ENCODE measurements around the gene SELPLG. TPM values are rescaled to one million over a fixed set of nuclear protein-coding genes. Genes with fewer than 3 reads are reported as not detected.
"Not testable (repeated sequence)": the region's sequence is repeated elsewhere in the genome, so short reads cannot be mapped to it uniquely, and the experiment has no call there.

The SELPLG gene
- total and polyA plus RNA-seq, 2 donors (not counting 1 experiment from before 2014, with no cell fraction given), result 6.1 to 8.0 TPM

- ATAC-seq (ENCODE audit: low read depth) (no peak), DNase-seq (no peak)
- no peaks in the 10 kb centered on the region for H3K36me3 ChIP-seq (replicated peaks in 1 of 2; ENCODE audit: control extremely low read depth in 1 of 2, control insufficient read depth in 1 of 2, extremely low read depth in 1 of 2, insufficient read depth in 2 of 2, low read length in 1 of 2)
- H3K27me3 ChIP-seq (replicated peaks in 1 of 4; ENCODE audit: control extremely low read depth in 1 of 4, control insufficient read depth in 3 of 4, insufficient read depth in 4 of 4, low read length in 3 of 4), result no peaks in the 10 kb centered on the region
- 44% methylated on average over 5 of the region's 6 CpGs for WGBS (ENCODE audit: insufficient coverage)
- peaks cover 21 to 27% of the 10 kb centered on the region in 2 donors for H3K4me1 ChIP-seq (ENCODE audit: control insufficient read depth in 2 of 2, insufficient read depth in 2 of 2, low read length in 2 of 2)
- TF ChIP-seq EZH2 (IDR thresholded peaks at IDR 0.05; ENCODE audit: borderline replicate concordance, insufficient read depth, low read depth, low read length, poor library complexity, severe bottlenecking), result no peak
- TF ChIP-seq, protein P1, sequence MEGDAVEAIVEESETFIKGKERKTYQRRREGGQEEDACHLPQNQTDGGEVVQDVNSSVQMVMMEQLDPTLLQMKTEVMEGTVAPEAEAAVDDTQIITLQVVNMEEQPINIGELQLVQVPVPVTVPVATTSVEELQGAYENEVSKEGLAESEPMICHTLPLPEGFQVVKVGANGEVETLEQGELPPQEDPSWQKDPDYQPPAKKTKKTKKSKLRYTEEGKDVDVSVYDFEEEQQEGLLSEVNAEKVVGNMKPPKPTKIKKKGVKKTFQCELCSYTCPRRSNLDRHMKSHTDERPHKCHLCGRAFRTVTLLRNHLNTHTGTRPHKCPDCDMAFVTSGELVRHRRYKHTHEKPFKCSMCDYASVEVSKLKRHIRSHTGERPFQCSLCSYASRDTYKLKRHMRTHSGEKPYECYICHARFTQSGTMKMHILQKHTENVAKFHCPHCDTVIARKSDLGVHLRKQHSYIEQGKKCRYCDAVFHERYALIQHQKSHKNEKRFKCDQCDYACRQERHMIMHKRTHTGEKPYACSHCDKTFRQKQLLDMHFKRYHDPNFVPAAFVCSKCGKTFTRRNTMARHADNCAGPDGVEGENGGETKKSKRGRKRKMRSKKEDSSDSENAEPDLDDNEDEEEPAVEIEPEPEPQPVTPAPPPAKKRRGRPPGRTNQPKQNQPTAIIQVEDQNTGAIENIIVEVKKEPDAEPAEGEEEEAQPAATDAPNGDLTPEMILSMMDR (IDR thresholded peaks at IDR 0.05), result no peak
- no peak overlapping the region for H3K27ac Mint-ChIP-seq
- H3K27me3 Mint-ChIP-seq, result no peaks in the 10 kb centered on the region
- no peak overlapping the region for H3K4me3 ChIP-seq (ENCODE audit: control extremely low read depth in 1 of 5, extremely low read depth in 1 of 5, insufficient read depth in 1 of 5, low read depth in 2 of 5, low read length in 4 of 5)
- POLR2A ChIA-PET, result no interaction called here
- intact Hi-C loops (cut with micrococcal nuclease), result no loop called here
- peaks cover 51% of the 10 kb centered on the region for H3K4me1 Mint-ChIP-seq
- CTCF ChIA-PET, result interaction anchor here (1.3 to 4.2 kb wide), 3 partner anchors 35 to 227 kb away, joined by 3 to 29 read pairs (median 14); no protein-coding TSS in a partner anchor
- no peak overlapping the region for H3K4me2 ChIP-seq (replicated peaks; ENCODE audit: low read depth, low read length, poor library complexity, severe bottlenecking)
- H2AFZ ChIP-seq (ENCODE audit: insufficient read depth, low read depth, low read length, poor library complexity, severe bottlenecking), result no peak overlapping the region
- H3K9ac ChIP-seq (ENCODE audit: low read length), result no peak overlapping the region
- no peaks in the 10 kb centered on the region for H4K20me1 ChIP-seq (ENCODE audit: control insufficient read depth, insufficient read depth, low read length, poor library complexity, severe bottlenecking)
- peaks cover 0 to 4% (median 0%) of the 10 kb centered on the region in 3 donors for H3K9me3 ChIP-seq (ENCODE audit: control extremely low read depth in 1 of 3, control insufficient read depth in 2 of 3, insufficient read depth in 1 of 3, low read length in 2 of 3)
- H3K79me2 ChIP-seq (ENCODE audit: control insufficient read depth, insufficient read depth, low read length), result no peaks in the 10 kb centered on the region
- no peak overlapping the region for H3K27ac ChIP-seq (ENCODE audit: low read length in 2 of 2)
- H3K9me3 Mint-ChIP-seq (ENCODE audit: insufficient read depth), result peaks cover 3% of the 10 kb centered on the region
- H3K4me3 Mint-ChIP-seq, result no peak overlapping the region
Measured at GRCh38 chr12:108576660-108577234, 56.9 kb downstream of the SELPLG start.

- WGBS (ENCODE audit: insufficient coverage), result 85% methylated on average over 4 of the region's 9 CpGs
- Histone ChIP-seq H2AFZ (ENCODE audit: insufficient read depth, low read depth, low read length, poor library complexity, severe bottlenecking) (no peak overlapping the region), H3K36me3 (replicated peaks in 1 of 2; ENCODE audit: control extremely low read depth in 1 of 2, control insufficient read depth in 1 of 2, extremely low read depth in 1 of 2, insufficient read depth in 2 of 2, low read length in 1 of 2) (no peaks in the 10 kb centered on the region), H3K4me2 (replicated peaks; ENCODE audit: low read depth, low read length, poor library complexity, severe bottlenecking) (no peak overlapping the region), H3K9me3 (ENCODE audit: control extremely low read depth in 1 of 3, control insufficient read depth in 2 of 3, insufficient read depth in 1 of 3, low read length in 2 of 3) (peaks cover 0 to 4% (median 0%) of the 10 kb centered on the region in 3 donors), H3K4me3 (ENCODE audit: control extremely low read depth in 1 of 5, extremely low read depth in 1 of 5, insufficient read depth in 1 of 5, low read depth in 2 of 5, low read length in 4 of 5) (no peak overlapping the region), H3K27me3 (replicated peaks in 1 of 4; ENCODE audit: control extremely low read depth in 1 of 4, control insufficient read depth in 3 of 4, insufficient read depth in 4 of 4, low read length in 3 of 4) (no peaks in the 10 kb centered on the region), H3K9ac (ENCODE audit: low read length) (no peak overlapping the region), H4K20me1 (ENCODE audit: control insufficient read depth, insufficient read depth, low read length, poor library complexity, severe bottlenecking) (no peaks in the 10 kb centered on the region), H3K27ac (ENCODE audit: low read length in 2 of 2) (no peak overlapping the region), H3K79me2 (ENCODE audit: control insufficient read depth, insufficient read depth, low read length) (no peaks in the 10 kb centered on the region), H3K4me1 (ENCODE audit: control insufficient read depth in 2 of 2, insufficient read depth in 2 of 2, low read length in 2 of 2) (peaks cover 26 to 41% of the 10 kb centered on the region in 2 donors)
- no peak for ATAC-seq (ENCODE audit: low read depth)
- TF ChIP-seq, protein P1 (IDR thresholded peaks at IDR 0.05), result no peak
- TF ChIP-seq EZH2 (IDR thresholded peaks at IDR 0.05; ENCODE audit: borderline replicate concordance, insufficient read depth, low read depth, low read length, poor library complexity, severe bottlenecking), result no peak
- no peak for DNase-seq
- ChIA-PET CTCF (interaction anchor here (0.5 to 4.2 kb wide), 6 partner anchors 11 to 306 kb away, joined by 3 to 29 read pairs (median 4); partner anchors contain the start of gene SELPLG), POLR2A (no interaction called here)
- no peak overlapping the region for H3K4me3 Mint-ChIP-seq
- intact Hi-C loops (cut with micrococcal nuclease), result no loop called here
- no peaks in the 10 kb centered on the region for H3K27me3 Mint-ChIP-seq
- peaks cover 3% of the 10 kb centered on the region for H3K9me3 Mint-ChIP-seq (ENCODE audit: insufficient read depth)
- H3K4me1 Mint-ChIP-seq, result peaks cover 64% of the 10 kb centered on the region
- no peak overlapping the region for H3K27ac Mint-ChIP-seq
Measured at GRCh38 chr12:108575199-108575912, 58.3 kb downstream of the SELPLG start.

- H3K4me3 Mint-ChIP-seq, POLR2A ChIA-PET: not testable (repeated sequence)
- H3K4me1 Mint-ChIP-seq, result peaks cover 66% of the 10 kb centered on the region
Measured at GRCh38 chr12:108574276-108574675, 59.4 kb downstream of the SELPLG start.

More at GRCh38 chr12:108574276-108574675, 59.4 kb downstream of the SELPLG start:
- H2AFZ ChIP-seq (ENCODE audit: insufficient read depth, low read depth, low read length, poor library complexity, severe bottlenecking); H3K9me3 ChIP-seq (ENCODE audit: control extremely low read depth in 1 of 3, control insufficient read depth in 2 of 3, insufficient read depth in 1 of 3, low read length in 2 of 3); H3K27me3 ChIP-seq (replicated peaks in 1 of 4; ENCODE audit: control extremely low read depth in 1 of 4, control insufficient read depth in 3 of 4, insufficient read depth in 4 of 4, low read length in 3 of 4); H4K20me1 ChIP-seq (ENCODE audit: control insufficient read depth, insufficient read depth, low read length, poor library complexity, severe bottlenecking); intact Hi-C loops (cut with micrococcal nuclease); DNase-seq; H3K27ac ChIP-seq (ENCODE audit: low read length in 2 of 2); H3K4me2 ChIP-seq (replicated peaks; ENCODE audit: low read depth, low read length, poor library complexity, severe bottlenecking); H3K27me3 Mint-ChIP-seq; H3K79me2 ChIP-seq (ENCODE audit: control insufficient read depth, insufficient read depth, low read length); H3K36me3 ChIP-seq (replicated peaks in 1 of 2; ENCODE audit: control extremely low read depth in 1 of 2, control insufficient read depth in 1 of 2, extremely low read depth in 1 of 2, insufficient read depth in 2 of 2, low read length in 1 of 2); H3K9me3 Mint-ChIP-seq (ENCODE audit: insufficient read depth); H3K27ac Mint-ChIP-seq; ATAC-seq (ENCODE audit: low read depth); H3K4me3 ChIP-seq (ENCODE audit: control extremely low read depth in 1 of 5, extremely low read depth in 1 of 5, insufficient read depth in 1 of 5, low read depth in 2 of 5, low read length in 4 of 5); H3K9ac ChIP-seq (ENCODE audit: low read length): not testable (repeated sequence)
- 100% methylated on average over 1 of the region's 1 CpG for WGBS (ENCODE audit: insufficient coverage)
- CTCF ChIA-PET, result interaction anchor here (1.0 to 19.8 kb wide), 5 partner anchors 9 to 90 kb away, joined by 3 to 424 read pairs (median 29); partner anchors contain the start of gene SELPLG
- peaks cover 28 to 46% of the 10 kb centered on the region in 2 donors for H3K4me1 ChIP-seq (ENCODE audit: control insufficient read depth in 2 of 2, insufficient read depth in 2 of 2, low read length in 2 of 2)
